Neural cell (in vitro differentiated cells): ENCODE data around the gene TMEM43. TPM values are rescaled to one million over a fixed set of nuclear protein-coding genes. Genes with fewer than 3 reads are reported as not detected.

Experiments used
- H2AFZ ChIP-seq: fragments of 200-600, 300-800 bp; sonication (generic), shearing (Covaris generic); 2 replicates; pipeline ENCODE4 v1.6.0; 2014; ENCODE audit warnings: low read depth, mild to moderate bottlenecking, antibody characterized with exemption, low read length, moderate library complexity
- H3F3A ChIP-seq: fragments of 200-600 bp; shearing (Covaris generic); 2 replicates; pipeline ENCODE4 v1.6.1; 2016; ENCODE audit warnings: mild to moderate bottlenecking, moderate library complexity, mixed read lengths, antibody characterized with exemption, low read length; ENCODE audit not compliant: insufficient read depth, poor library complexity, severe bottlenecking
- H3K27ac ChIP-seq: fragments of 200-600, 300-800 bp; sonication (generic), shearing (Covaris generic); 2 replicates; pipeline ENCODE4 v1.5.1; 2014; ENCODE audit warnings: mild to moderate bottlenecking, low read length, moderate library complexity
- H3K27me3 ChIP-seq: fragments of 300-800, 200-600 bp; sonication (generic), shearing (Covaris generic); 2 replicates; pipeline ENCODE4 v1.6.0; 2014; ENCODE audit warnings: mild to moderate bottlenecking, low read depth, low read length, moderate library complexity; ENCODE audit not compliant: insufficient read depth
- H3K36me3 ChIP-seq: fragments of 300-800, 200-600 bp; sonication (generic), shearing (Covaris generic); 2 replicates; pipeline ENCODE4 v1.5.1; 2014; ENCODE audit warnings: mild to moderate bottlenecking, antibody characterized with exemption, low read length, moderate library complexity; ENCODE audit not compliant: insufficient read depth
- H3K4me2 ChIP-seq: fragments of 300-800, 200-600 bp; sonication (generic), shearing (Covaris generic); 2 replicates; pipeline ENCODE4 v1.6.0; 2014; ENCODE audit warnings: mild to moderate bottlenecking, low read length
- H3K4me3 ChIP-seq: fragments of 300-800, 200-600 bp; sonication (generic), shearing (Covaris generic); 2 replicates; pipeline ENCODE4 v1.5.1; 2014; ENCODE audit warnings: mild to moderate bottlenecking, low read length, moderate library complexity
- H3K79me2 ChIP-seq: fragments of 200-600 bp; shearing (Covaris generic); replicated peaks from 2 replicates; pipeline ENCODE4 v1.6.0; 2014; ENCODE audit warnings: mild to moderate bottlenecking, low read length, moderate library complexity; ENCODE audit not compliant: insufficient read depth
- H3K9ac ChIP-seq: fragments of 300-800, 200-600 bp; sonication (generic), shearing (Covaris generic); 2 replicates; pipeline ENCODE4 v1.6.1; 2016; ENCODE audit warnings: mild to moderate bottlenecking, low read length, mixed read lengths
- H3K9me2 ChIP-seq: fragments of 200-600 bp; shearing (Covaris generic); 2 replicates; pipeline ENCODE4 v1.6.1; 2016; ENCODE audit warnings: mild to moderate bottlenecking, low read length, mixed read lengths; ENCODE audit not compliant: insufficient read depth
- H3K9me3 ChIP-seq: fragments of 200-600, 300-800 bp; sonication (generic), shearing (Covaris generic); 2 replicates; pipeline ENCODE4 v1.6.1; 2016; ENCODE audit warnings: mild to moderate bottlenecking, mixed run types, low read length, moderate library complexity, mixed read lengths
- H4K20me1 ChIP-seq: fragments of 200-600 bp; shearing (Covaris generic); 2 replicates; pipeline ENCODE4 v1.6.1; 2016; ENCODE audit warnings: mild to moderate bottlenecking, mixed run types; ENCODE audit not compliant: insufficient read depth
- EP300 ChIP-seq: fragments of 450-650 bp; conservative IDR thresholded peaks from 2 replicates; pipeline ENCODE4 v1.6.1; 2014; ENCODE audit warnings: antibody characterized with exemption, mild to moderate bottlenecking, moderate library complexity; ENCODE audit not compliant: poor library complexity, severe bottlenecking
- EZH2 ChIP-seq: fragments of 200-600, 300-800 bp; shearing (Covaris generic), sonication (generic); IDR thresholded peaks from 2 replicates; pipeline ENCODE4 v1.6.1; 2014; ENCODE audit warnings: antibody characterized with exemption, low read length, borderline replicate concordance, mild to moderate bottlenecking; ENCODE audit not compliant: insufficient read depth, poor library complexity, severe bottlenecking
- MXI1 ChIP-seq: fragments of 450-650 bp; conservative IDR thresholded peaks from 2 replicates; pipeline ENCODE4 v1.6.1; 2014; ENCODE audit warnings: antibody characterized with exemption, mild to moderate bottlenecking; ENCODE audit not compliant: poor library complexity, severe bottlenecking
- POLR2AphosphoS5 ChIP-seq: IDR thresholded peaks from 2 replicates; pipeline ENCODE4 v1.6.1; 2012
- RAD21 ChIP-seq: fragments of 450-650 bp; conservative IDR thresholded peaks from 2 replicates; pipeline ENCODE4 v1.6.1; 2014; ENCODE audit warnings: antibody characterized with exemption, mild to moderate bottlenecking, moderate library complexity
- SMC3 ChIP-seq: fragments of 450-650 bp; conservative IDR thresholded peaks from 2 replicates; pipeline ENCODE4 v1.6.1; 2014; ENCODE audit warnings: antibody characterized with exemption, mild to moderate bottlenecking, moderate library complexity; ENCODE audit not compliant: poor library complexity
- TAF1 ChIP-seq: IDR thresholded peaks from 2 replicates; pipeline ENCODE4 v1.6.1; 2012; ENCODE audit warnings: low read depth
- polyA plus RNA-seq: library from polyadenylated mRNA; depleted of rRNA; stranded (reverse); fragments of >200 nt; gene quantifications from 2 replicates; pipeline ENCODE4 v1.2.3, GENCODE V29; 2014
- TF ChIP-seq, protein P1 (sequence below): fragments of 450-650 bp; IDR thresholded peaks from 2 replicates; pipeline ENCODE4 v1.5.1; 2014; ENCODE audit warnings: antibody characterized with exemption, mild to moderate bottlenecking, moderate library complexity; ENCODE audit not compliant: poor library complexity, severe bottlenecking
- TF ChIP-seq, protein P2 (sequence below): IDR thresholded peaks from 2 replicates; pipeline ENCODE4 v1.6.1; 2012; ENCODE audit warnings: borderline replicate concordance

The TMEM43 gene
- polyA plus RNA-seq, 1 donor from 2014 or later: 61.3 TPM

DNA sequence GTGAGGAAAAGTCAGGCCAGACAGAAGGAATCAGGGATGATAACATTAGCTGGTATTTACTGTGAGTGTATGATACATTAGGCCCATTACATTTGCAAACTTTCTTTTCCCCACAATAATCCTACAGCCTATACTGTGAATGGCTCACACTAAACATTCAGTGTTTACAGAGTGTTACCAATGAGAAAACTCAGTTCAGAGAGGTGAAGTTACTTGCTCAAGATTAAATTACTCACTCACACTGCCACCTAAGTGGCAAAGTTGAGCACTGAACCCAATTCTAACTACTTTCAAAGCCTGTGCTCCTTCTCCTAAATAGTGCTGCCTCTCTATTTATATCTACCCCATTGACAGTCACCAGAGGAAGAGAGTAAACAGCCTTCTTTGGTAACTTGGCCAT lies 45.0 kb downstream of the TMEM43 start:
- no peak overlapping the region for H3K4me3 ChIP-seq
- H2AFZ ChIP-seq: no peak overlapping the region
- H3K9ac ChIP-seq: no peak overlapping the region
- no peaks in the 10 kb centered on the region for H3K9me2 ChIP-seq
- H3K79me2 ChIP-seq: peaks cover 12% of the 10 kb centered on the region
- no peak overlapping the region for H3K4me2 ChIP-seq
- H3K36me3 ChIP-seq: peaks cover 4% of the 10 kb centered on the region
- no peaks in the 10 kb centered on the region for H3F3A ChIP-seq
- no peaks in the 10 kb centered on the region for H3K27me3 ChIP-seq
- no peaks in the 10 kb centered on the region for H4K20me1 ChIP-seq
- H3K27ac ChIP-seq: no peak overlapping the region
- no peaks in the 10 kb centered on the region for H3K9me3 ChIP-seq
- TF ChIP-seq, protein P1, sequence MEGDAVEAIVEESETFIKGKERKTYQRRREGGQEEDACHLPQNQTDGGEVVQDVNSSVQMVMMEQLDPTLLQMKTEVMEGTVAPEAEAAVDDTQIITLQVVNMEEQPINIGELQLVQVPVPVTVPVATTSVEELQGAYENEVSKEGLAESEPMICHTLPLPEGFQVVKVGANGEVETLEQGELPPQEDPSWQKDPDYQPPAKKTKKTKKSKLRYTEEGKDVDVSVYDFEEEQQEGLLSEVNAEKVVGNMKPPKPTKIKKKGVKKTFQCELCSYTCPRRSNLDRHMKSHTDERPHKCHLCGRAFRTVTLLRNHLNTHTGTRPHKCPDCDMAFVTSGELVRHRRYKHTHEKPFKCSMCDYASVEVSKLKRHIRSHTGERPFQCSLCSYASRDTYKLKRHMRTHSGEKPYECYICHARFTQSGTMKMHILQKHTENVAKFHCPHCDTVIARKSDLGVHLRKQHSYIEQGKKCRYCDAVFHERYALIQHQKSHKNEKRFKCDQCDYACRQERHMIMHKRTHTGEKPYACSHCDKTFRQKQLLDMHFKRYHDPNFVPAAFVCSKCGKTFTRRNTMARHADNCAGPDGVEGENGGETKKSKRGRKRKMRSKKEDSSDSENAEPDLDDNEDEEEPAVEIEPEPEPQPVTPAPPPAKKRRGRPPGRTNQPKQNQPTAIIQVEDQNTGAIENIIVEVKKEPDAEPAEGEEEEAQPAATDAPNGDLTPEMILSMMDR: no peak
- TF ChIP-seq, protein P2, sequence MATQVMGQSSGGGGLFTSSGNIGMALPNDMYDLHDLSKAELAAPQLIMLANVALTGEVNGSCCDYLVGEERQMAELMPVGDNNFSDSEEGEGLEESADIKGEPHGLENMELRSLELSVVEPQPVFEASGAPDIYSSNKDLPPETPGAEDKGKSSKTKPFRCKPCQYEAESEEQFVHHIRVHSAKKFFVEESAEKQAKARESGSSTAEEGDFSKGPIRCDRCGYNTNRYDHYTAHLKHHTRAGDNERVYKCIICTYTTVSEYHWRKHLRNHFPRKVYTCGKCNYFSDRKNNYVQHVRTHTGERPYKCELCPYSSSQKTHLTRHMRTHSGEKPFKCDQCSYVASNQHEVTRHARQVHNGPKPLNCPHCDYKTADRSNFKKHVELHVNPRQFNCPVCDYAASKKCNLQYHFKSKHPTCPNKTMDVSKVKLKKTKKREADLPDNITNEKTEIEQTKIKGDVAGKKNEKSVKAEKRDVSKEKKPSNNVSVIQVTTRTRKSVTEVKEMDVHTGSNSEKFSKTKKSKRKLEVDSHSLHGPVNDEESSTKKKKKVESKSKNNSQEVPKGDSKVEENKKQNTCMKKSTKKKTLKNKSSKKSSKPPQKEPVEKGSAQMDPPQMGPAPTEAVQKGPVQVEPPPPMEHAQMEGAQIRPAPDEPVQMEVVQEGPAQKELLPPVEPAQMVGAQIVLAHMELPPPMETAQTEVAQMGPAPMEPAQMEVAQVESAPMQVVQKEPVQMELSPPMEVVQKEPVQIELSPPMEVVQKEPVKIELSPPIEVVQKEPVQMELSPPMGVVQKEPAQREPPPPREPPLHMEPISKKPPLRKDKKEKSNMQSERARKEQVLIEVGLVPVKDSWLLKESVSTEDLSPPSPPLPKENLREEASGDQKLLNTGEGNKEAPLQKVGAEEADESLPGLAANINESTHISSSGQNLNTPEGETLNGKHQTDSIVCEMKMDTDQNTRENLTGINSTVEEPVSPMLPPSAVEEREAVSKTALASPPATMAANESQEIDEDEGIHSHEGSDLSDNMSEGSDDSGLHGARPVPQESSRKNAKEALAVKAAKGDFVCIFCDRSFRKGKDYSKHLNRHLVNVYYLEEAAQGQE: no peak
- TF ChIP-seq RAD21: no peak

DNA sequence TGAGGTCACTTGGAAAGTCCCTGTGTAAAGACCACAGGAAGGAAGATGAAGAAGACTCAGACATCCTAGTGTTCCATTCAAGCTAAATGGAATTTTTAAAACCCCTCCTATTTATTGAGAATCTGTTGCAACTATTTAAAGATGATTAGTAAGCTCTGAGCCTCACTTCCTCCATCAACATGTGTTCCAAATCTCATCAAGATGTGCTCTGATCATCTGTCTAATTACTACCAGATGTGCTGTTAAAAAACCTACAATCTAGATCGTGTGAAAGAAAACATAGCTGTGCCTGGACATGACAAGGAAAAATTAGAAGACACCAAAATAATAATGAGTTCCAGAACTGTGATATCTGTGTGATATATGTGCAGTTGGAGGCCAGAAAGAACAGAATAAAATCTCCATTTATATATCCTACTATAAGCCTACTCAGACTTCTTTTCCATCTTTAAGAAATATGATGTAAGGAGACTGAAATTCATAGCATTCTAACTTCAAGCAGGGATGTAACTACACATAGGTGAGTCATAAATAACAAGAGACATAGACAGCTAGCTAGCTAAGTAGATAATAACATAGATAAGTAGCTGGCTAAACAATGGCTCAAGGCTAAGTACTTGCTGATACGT lies 45.8 kb downstream of the TMEM43 start:
- Histone ChIP-seq H2AFZ (no peak overlapping the region), H3K9me2 (no peaks in the 10 kb centered on the region), H3K27me3 (no peaks in the 10 kb centered on the region), H3K4me3 (no peak overlapping the region), H3F3A (no peaks in the 10 kb centered on the region), H3K9me3 (no peaks in the 10 kb centered on the region), H3K79me2 (peaks cover 20% of the 10 kb centered on the region), H3K27ac (no peak overlapping the region), H3K36me3 (peaks cover 4% of the 10 kb centered on the region), H3K4me2 (no peak overlapping the region), H4K20me1 (no peaks in the 10 kb centered on the region), H3K9ac (no peak overlapping the region)
- TF ChIP-seq TAF1 (no peak), RAD21 (no peak), SMC3 (no peak), EP300 (no peak), POLR2AphosphoS5 (no peak), MXI1 (no peak), EZH2 (no peak)
- TF ChIP-seq, protein P2: no peak
- TF ChIP-seq, protein P1: no peak
